Adrenal gland (tissue), 5 donors: Measurements from ENCODE around the gene MMEL1.

Experiments used
- CTCF ChIP-seq, 6 experiments: fragments of 450-650 bp in 4 of 6; fragments of 200-600 bp in 2 of 6; sonication (generic) in 1 of 6; IDR thresholded peaks; 1 replicate in 5 of 6; 2 replicates in 1 of 6; pipeline versions ENCODE4 v1.5.1 to v1.8.0; 2016 to 2021; ENCODE audit warnings: antibody characterized with exemption in 6 of 6, mild to moderate bottlenecking in 2 of 6, moderate library complexity in 1 of 6
- POLR2A ChIP-seq, 2 donors: fragments of 450-650 bp; IDR thresholded peaks; one replicate each; pipeline ENCODE4 v1.6.1; 2017; ENCODE audit warnings: antibody characterized with exemption in 2 of 2, mild to moderate bottlenecking in 2 of 2, moderate library complexity in 1 of 2
- donor health status: DM: no; HTN: no; CAD: no.

GRCh38 chr1:2595812-2596529 lies 36.8 kb downstream of the MMEL1 start:
- TF ChIP-seq CTCF (IDR thresholded peaks at IDR 0.05): no peak
- TF ChIP-seq POLR2A (IDR thresholded peaks at IDR 0.05): no peak
